DMS79 treated with DMSO at 0.1 percent for 48 hours (cell line): ENCODE results near the gene NUS1.
A peak's percentile ranks its signal among the peaks of the same experiment; 100 is the strongest.
"Not testable (repeated sequence)": the region's sequence is repeated elsewhere in the genome, so short reads cannot be mapped to it uniquely, and the experiment has no call there.

ENCODE experiments used
- DNase-seq: peaks from one replicate; lab custom pipeline; 2025; lab: John Stamatoyannopoulos, UW

Gene NUS1

GRCh38 chr6:117674991-117675657, at the start of gene NUS1:
Gene NUS1 (plus strand): TSS chr6:117675469. CDS start chr6:117675671, 202 bp downstream.
- DNase-seq: peak; percentile 94

- no peak for DNase-seq
Observed at GRCh38 chr6:117627533-117627932, 47.7 kb upstream of the NUS1 start.

GRCh38 chr6:117629119-117629660, 46.1 kb upstream of the NUS1 start:
- DNase-seq: no peak

- DNase-seq: no peak
Observed at GRCh38 chr6:117637770-117638169, 37.5 kb upstream of the NUS1 start.

GRCh38 chr6:117642976-117643375, 32.3 kb upstream of the NUS1 start:
- no peak for DNase-seq

- DNase-seq: not testable (repeated sequence)
Observed at GRCh38 chr6:117651984-117652383, 23.3 kb upstream of the NUS1 start.

- no peak for DNase-seq
Observed at GRCh38 chr6:117653949-117654348, 21.3 kb upstream of the NUS1 start.

GRCh38 chr6:117655380-117655779, 19.9 kb upstream of the NUS1 start:
- no peak for DNase-seq

GRCh38 chr6:117666881-117667280, 8.4 kb upstream of the NUS1 start:
- DNase-seq: no peak

- no peak for DNase-seq
Observed at GRCh38 chr6:117668736-117669135, 6.5 kb upstream of the NUS1 start.

GRCh38 chr6:117674503-117674902, 766 bp upstream of the NUS1 start:
- peak; percentile 42 for DNase-seq

- not testable (repeated sequence) for DNase-seq
Observed at GRCh38 chr6:117675658-117676301, 511 bp downstream of the NUS1 start.

- DNase-seq: no peak
Observed at GRCh38 chr6:117676577-117677218, 1.4 kb downstream of the NUS1 start.

GRCh38 chr6:117677553-117678141, 2.4 kb downstream of the NUS1 start:
- no peak for DNase-seq

- no peak for DNase-seq
Observed at GRCh38 chr6:117681162-117681741, 6.0 kb downstream of the NUS1 start.

- no peak for DNase-seq
Observed at GRCh38 chr6:117684749-117685148, 9.5 kb downstream of the NUS1 start.

GRCh38 chr6:117685359-117685758, 10.1 kb downstream of the NUS1 start:
- DNase-seq: no peak

- no peak for DNase-seq
Observed at GRCh38 chr6:117687021-117687648, 11.9 kb downstream of the NUS1 start.

GRCh38 chr6:117689584-117689983, 14.3 kb downstream of the NUS1 start:
- DNase-seq: not testable (repeated sequence)

- DNase-seq: no peak
Observed at GRCh38 chr6:117706504-117706903, 31.2 kb downstream of the NUS1 start.

- DNase-seq: not testable (repeated sequence)
Observed at GRCh38 chr6:117706936-117707509, 31.8 kb downstream of the NUS1 start.
